Activated naive CD8-positive, alpha-beta T cell (primary cell): ENCODE results near the gene HNF4A.

Experiments
- H3K27ac Mint-ChIP-seq: one replicate; pipeline ENCODE4 v1.8.0; 2021; ENCODE audit warnings: mixed read lengths
- H3K27me3 Mint-ChIP-seq: one replicate; pipeline ENCODE4 v1.8.0; 2021; ENCODE audit warnings: mixed read lengths
- H3K36me3 Mint-ChIP-seq: one replicate; pipeline ENCODE4 v1.8.0; 2021; ENCODE audit warnings: mixed read lengths
- H3K4me1 Mint-ChIP-seq: one replicate; pipeline ENCODE4 v1.8.0; 2021; ENCODE audit warnings: low read depth, mixed read lengths
- H3K4me3 Mint-ChIP-seq: one replicate; pipeline ENCODE4 v1.8.0; 2021; ENCODE audit warnings: mild to moderate bottlenecking, mixed read lengths
- H3K9me3 Mint-ChIP-seq: one replicate; pipeline ENCODE4 v1.8.0; 2021; ENCODE audit warnings: low read depth, mixed read lengths

HNF4A gene

DNA sequence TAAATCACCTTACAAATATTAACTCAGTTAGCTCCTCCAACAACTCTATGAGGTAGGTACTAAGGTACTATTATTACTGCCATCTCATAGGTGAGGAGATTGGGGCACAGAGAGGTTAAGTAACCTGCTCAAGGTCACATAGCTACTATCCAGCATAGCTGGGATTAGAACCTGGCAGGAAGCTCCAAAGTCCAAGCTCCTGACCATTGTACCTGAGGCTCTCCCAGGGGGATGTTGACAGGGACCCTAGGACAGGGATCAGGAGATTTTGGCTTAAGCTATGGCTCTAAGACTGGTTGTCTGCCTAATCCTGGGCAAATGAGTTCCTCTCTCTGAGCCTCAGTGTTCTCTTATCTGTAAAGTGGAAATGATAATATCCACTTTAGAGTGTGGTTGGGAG lies 59.3 kb downstream of the HNF4A start:
- H3K9me3 Mint-ChIP-seq = no peaks in the 10 kb centered on the region
- peaks cover 2% of the 10 kb centered on the region for H3K27me3 Mint-ChIP-seq
- no peaks in the 10 kb centered on the region for H3K4me1 Mint-ChIP-seq
- H3K36me3 Mint-ChIP-seq = no peaks in the 10 kb centered on the region
- no peak overlapping the region for H3K27ac Mint-ChIP-seq
- no peak overlapping the region for H3K4me3 Mint-ChIP-seq

DNA sequence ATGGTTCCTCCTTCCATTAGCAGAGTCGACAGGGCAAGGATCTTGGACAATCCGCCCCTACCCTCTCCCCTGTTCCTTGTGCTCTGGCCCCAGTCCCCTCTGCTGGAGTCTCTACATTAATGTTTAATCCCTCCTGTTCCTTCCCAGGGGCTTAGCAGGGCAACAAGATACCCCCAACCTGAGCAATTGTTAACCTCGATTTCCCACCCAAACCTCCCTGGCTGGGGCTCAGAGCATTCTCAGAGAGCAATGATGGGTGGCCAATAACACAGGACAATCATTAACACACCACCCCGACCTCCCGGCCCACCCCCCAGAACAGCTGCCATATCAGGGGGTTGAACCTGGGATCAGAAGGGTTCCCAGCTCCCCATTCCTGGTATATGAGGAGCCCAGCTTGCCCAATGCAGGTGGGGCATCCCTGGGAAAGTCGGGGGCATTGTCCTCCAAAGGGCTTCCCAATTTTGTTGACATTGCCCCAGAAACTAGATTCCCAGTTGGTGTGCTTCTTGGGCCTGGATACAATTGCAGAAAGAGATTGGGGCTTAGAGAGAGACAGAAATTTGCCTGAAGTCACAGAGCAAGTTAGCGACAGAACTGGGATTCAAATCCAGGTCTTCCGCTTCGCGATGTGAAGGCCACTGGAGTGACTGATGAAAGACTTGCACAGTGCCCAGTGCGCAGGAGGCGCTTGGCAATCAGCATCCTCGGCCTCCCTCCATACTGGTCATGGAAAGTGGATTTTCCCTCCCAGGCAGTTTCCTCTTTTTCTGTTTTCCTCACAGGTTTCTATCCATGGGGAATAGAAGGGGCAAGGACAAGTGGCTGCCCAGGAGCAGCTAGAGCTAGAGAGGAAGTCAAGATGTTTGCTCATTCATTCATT lies 60.6 kb downstream of the HNF4A start:
- no peak overlapping the region for H3K4me3 Mint-ChIP-seq
- H3K27me3 Mint-ChIP-seq = peaks cover 2% of the 10 kb centered on the region
- no peaks in the 10 kb centered on the region for H3K4me1 Mint-ChIP-seq
- H3K9me3 Mint-ChIP-seq = no peaks in the 10 kb centered on the region
- H3K27ac Mint-ChIP-seq = no peak overlapping the region
- no peaks in the 10 kb centered on the region for H3K36me3 Mint-ChIP-seq

DNA sequence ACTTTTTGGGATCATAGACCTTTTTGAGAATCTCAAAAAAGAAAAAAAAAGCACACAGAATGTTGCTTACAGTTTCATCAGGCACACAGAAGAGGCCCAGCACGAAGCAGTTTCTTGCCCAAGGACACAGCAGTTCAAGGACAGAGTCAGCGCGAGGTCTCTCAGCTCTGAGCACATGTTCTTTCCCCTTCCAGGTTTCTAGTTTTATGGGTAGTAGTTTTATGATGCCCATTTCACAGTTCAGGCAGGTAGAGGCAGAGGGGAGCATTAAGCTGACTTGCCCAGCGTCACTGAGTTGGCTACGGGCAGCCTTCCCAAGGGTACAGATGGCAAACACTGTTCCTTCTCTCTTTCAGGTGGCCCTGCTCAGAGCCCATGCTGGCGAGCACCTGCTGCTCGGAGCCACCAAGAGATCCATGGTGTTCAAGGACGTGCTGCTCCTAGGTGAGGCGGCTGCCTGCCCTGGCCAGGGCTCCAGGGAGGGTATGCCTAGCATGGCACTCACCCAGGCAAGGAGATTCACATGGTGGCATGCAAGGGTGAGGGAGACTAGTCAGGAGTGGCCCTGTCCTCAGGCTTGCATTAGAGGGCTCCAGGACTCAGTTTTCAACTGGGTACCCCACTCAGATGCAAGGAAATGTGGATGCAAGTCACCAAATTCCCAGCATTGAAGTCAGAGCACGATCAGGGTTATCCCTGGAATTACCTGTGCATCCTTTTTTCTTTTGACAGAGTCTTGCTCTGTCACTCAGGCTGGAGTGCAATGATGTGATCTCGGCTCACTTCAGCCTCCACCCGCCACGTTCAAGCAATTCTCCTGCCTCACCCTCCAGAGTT lies 62.8 kb downstream of the HNF4A start:
- H3K36me3 Mint-ChIP-seq = no peaks in the 10 kb centered on the region
- H3K9me3 Mint-ChIP-seq = no peaks in the 10 kb centered on the region
- H3K4me3 Mint-ChIP-seq = no peak overlapping the region
- H3K4me1 Mint-ChIP-seq = no peaks in the 10 kb centered on the region
- no peak overlapping the region for H3K27ac Mint-ChIP-seq
- peaks cover 2% of the 10 kb centered on the region for H3K27me3 Mint-ChIP-seq

DNA sequence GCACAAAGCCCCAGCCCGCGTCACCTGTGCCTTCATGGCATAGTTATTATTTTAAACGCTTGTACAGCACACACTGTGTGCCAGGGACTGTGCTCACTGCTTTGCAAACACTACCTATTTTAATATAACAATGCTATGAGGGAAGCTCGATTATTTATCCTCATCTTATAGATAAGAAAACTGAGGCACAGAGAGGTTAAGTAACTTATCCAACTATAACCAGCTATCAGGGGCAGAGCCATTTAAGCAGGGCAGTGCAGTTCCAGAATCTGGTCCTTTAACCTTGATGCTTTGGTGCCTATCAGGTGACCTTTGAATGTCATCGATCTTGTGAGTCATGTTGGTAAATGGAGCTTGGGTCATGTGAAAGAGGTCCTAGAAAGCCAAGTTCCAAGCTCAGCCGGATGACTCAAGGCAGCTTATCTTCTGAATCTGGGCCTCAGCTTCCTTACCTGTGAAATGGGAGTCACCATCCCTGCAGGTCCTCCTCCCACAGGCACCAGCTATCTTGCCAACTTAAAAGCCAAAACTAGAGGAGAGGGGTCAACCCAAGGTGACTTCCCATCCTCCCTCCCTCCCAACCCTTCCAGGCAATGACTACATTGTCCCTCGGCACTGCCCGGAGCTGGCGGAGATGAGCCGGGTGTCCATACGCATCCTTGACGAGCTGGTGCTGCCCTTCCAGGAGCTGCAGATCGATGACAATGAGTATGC lies 63.8 kb downstream of the HNF4A start:
- Mint-ChIP-seq H3K4me3 (no peak overlapping the region), H3K4me1 (no peaks in the 10 kb centered on the region), H3K9me3 (no peaks in the 10 kb centered on the region), H3K27ac (no peak overlapping the region), H3K27me3 (peaks cover 2% of the 10 kb centered on the region), H3K36me3 (no peaks in the 10 kb centered on the region)

DNA sequence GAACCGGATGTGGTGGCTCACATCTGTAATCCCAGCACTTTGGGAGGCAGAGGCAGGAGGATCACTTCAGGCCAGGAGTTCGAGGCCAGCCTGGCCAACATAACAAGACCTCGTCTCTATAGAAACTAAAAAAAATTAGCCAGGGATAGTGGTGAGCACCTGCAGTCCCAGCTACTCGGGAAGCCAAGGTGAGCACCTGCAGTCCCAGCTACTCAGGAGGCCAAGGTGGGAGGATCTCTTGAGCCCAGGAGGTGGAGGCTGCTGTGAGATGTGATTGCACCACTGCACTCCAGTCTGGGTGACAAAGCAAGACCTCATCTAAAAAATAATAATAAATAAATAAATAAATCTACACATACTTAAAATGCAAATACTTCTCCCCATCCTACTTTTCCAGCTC lies 65.0 kb downstream of the HNF4A start:
- Mint-ChIP-seq H3K4me3 (no peak overlapping the region), H3K27ac (no peak overlapping the region), H3K36me3 (no peaks in the 10 kb centered on the region), H3K27me3 (peaks cover 2% of the 10 kb centered on the region), H3K9me3 (no peaks in the 10 kb centered on the region), H3K4me1 (no peaks in the 10 kb centered on the region)

DNA sequence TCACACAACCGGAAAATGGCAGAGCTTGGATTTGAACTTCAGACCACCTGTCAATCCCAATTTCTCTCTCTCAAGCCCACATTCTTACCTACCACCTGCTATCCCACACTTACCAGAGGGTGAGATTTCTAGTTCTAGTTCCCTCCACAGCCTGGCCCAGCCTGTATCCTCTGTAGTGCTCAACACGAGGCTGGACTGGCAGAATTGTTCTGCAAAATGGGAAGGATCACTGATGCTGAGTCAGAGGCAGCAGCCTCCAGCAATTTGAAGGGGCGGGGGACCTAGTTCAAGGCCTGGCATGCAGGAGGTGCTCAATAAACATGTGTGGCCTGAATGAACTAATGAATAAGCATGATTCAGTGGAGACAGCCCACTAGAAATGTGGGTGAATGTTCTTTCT lies 66.6 kb downstream of the HNF4A start:
- Mint-ChIP-seq H3K4me3 (no peak overlapping the region), H3K27me3 (peaks cover 2% of the 10 kb centered on the region), H3K27ac (no peak overlapping the region), H3K4me1 (no peaks in the 10 kb centered on the region), H3K9me3 (no peaks in the 10 kb centered on the region), H3K36me3 (no peaks in the 10 kb centered on the region)

DNA sequence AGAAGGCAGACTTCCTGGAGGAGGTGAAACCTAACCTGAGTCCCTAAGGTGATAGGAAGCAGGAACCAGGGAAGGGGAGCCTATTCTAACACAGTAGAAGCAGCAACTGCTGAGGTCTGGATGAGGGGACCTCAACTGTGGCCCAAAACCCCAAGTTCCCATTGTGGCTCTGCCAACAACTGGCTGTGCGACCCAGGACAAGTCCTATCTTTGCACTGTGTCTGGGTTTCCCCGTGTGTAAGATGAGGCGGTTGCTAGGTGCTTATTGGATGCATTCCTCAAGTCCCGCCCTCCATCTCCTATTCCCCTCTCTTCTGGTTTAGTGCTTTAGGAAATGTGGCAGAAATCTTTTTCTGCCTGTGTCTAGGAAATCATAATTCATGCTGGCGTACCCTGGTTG lies 68.0 kb downstream of the HNF4A start:
- H3K27me3 Mint-ChIP-seq = peaks cover 2% of the 10 kb centered on the region
- H3K36me3 Mint-ChIP-seq = no peaks in the 10 kb centered on the region
- no peaks in the 10 kb centered on the region for H3K9me3 Mint-ChIP-seq
- no peak overlapping the region for H3K4me3 Mint-ChIP-seq
- no peak overlapping the region for H3K27ac Mint-ChIP-seq
- H3K4me1 Mint-ChIP-seq = no peaks in the 10 kb centered on the region

DNA sequence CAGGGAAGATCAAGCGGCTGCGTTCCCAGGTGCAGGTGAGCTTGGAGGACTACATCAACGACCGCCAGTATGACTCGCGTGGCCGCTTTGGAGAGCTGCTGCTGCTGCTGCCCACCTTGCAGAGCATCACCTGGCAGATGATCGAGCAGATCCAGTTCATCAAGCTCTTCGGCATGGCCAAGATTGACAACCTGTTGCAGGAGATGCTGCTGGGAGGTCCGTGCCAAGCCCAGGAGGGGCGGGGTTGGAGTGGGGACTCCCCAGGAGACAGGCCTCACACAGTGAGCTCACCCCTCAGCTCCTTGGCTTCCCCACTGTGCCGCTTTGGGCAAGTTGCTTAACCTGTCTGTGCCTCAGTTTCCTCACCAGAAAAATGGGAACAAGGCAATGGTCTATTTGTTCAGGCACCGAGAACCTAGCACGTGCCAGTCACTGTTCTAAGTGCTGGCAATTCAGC lies 68.6 kb downstream of the HNF4A start:
- H3K27ac Mint-ChIP-seq = no peak overlapping the region
- no peaks in the 10 kb centered on the region for H3K36me3 Mint-ChIP-seq
- no peaks in the 10 kb centered on the region for H3K9me3 Mint-ChIP-seq
- peaks cover 2% of the 10 kb centered on the region for H3K27me3 Mint-ChIP-seq
- H3K4me3 Mint-ChIP-seq = no peak overlapping the region
- H3K4me1 Mint-ChIP-seq = no peaks in the 10 kb centered on the region

DNA sequence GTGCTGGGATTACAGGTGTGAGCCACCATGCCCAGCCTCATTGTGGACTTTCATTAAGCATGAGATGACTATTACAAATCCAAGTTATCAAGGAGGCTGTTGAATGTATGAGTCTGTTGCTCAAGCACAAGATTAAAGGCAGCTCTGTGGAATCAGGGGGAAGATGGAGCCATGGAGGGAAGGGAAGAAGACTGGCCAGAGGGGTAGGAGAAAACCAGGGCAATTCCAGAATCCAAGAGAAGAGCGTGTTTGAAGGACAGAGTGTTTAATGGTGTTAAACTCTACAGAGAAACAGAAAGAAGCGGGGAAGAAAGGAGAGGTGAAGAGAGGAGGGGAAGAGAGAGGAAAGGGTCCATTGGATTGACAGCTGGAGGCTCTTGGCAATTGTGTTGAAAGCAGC lies 70.4 kb downstream of the HNF4A start:
- H3K4me1 Mint-ChIP-seq = no peaks in the 10 kb centered on the region
- no peaks in the 10 kb centered on the region for H3K9me3 Mint-ChIP-seq
- H3K27ac Mint-ChIP-seq = no peak overlapping the region
- H3K36me3 Mint-ChIP-seq = no peaks in the 10 kb centered on the region
- H3K4me3 Mint-ChIP-seq = no peak overlapping the region
- peaks cover 2% of the 10 kb centered on the region for H3K27me3 Mint-ChIP-seq

DNA sequence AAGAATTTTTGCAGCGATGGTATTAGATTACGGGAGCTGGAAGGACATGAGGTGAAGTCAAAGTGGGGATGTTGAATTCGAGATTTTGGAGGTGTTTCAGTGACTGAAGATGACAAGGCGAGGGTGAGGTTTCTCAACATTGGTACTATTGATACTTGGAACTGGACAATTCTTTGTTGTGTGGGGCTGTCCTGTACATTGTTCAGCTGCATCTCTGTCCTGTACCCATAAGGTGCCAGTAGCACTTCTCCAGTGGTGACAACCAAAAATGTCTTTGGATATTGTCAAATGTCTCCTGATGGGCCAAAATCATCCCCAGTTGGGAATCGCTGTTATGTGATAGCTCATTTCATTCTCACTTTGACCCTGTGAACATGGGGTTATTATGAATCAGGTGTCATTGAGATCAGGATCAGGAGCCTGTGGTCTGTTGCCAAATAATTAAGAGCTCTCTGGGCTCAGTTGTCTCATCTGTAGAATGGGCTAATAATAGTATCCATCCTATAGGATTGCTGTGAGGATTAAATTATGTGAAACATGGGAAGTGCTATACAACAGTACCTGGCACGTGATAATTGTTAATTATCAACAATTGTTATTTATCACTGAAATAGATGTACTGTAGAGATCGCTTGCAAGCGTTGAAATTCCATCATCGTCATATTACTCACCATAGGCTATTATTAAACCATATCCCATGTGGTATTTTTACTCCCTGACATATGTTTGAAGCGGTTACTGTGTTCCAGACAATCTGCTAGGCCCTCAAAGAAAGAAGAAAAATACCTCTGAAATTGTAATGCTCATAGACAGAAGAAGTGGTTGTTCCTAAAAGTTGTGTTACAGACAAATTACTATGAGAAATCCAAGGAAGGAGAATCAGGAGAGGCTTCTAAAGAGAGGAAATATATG lies 71.6 kb downstream of the HNF4A start:
- Mint-ChIP-seq H3K27me3 (no peaks in the 10 kb centered on the region), H3K4me3 (no peak overlapping the region), H3K9me3 (no peaks in the 10 kb centered on the region), H3K4me1 (no peaks in the 10 kb centered on the region), H3K36me3 (no peaks in the 10 kb centered on the region), H3K27ac (no peak overlapping the region)

DNA sequence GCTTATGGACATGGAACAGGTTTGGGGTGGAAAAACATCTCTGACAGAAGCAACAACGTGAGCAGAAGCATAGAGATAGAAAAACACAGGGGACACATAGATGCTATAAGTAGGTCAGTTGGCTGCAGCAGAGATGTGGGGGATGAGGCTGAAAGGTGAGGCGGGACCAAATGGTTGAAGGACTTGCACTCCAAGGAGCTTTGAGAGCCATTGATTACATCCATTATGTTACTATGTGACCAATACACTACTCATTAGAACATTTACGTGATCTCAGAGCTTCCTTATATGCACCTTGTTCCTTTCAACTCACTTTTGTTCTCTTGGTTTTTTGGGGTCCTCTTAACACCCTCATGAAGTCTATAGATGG lies 72.3 kb downstream of the HNF4A start:
- no peaks in the 10 kb centered on the region for H3K4me1 Mint-ChIP-seq
- no peaks in the 10 kb centered on the region for H3K9me3 Mint-ChIP-seq
- H3K36me3 Mint-ChIP-seq = no peaks in the 10 kb centered on the region
- H3K4me3 Mint-ChIP-seq = no peak overlapping the region
- H3K27ac Mint-ChIP-seq = no peak overlapping the region
- H3K27me3 Mint-ChIP-seq = peaks cover 1% of the 10 kb centered on the region

DNA sequence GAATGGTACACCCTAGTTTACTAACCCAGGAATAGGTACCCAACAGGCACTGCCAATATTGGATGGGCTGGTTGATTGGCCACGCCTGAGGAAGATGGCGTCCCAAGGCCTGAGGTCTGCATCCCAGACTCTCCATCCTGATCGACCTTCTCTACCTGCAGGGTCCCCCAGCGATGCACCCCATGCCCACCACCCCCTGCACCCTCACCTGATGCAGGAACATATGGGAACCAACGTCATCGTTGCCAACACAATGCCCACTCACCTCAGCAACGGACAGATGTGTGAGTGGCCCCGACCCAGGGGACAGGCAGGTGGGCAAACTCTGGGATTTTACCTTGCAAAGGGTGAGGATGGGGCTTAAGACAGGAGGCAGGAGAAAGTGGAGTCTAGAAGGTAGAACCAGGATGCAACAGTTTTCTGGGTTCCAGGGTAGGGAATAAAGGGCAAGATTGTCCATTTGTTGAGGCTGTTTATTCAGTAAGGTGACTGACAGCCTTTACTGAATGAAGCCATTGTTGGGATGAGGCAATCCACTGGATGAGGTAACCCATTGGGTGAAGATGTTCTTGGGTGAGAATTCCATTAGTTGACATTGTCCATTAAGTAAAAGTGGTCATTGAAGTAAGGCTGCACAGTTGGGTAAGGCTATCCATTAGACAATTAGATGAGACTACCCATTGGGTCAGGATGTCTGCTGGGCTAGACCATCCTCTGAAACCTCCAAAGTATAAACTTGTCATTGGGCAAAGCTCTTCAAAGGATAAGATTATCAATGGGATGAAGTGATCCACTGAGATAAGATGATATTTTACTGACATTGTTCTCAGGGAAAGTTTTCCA lies 72.9 kb downstream of the HNF4A start:
- no peaks in the 10 kb centered on the region for H3K4me1 Mint-ChIP-seq
- H3K9me3 Mint-ChIP-seq = no peaks in the 10 kb centered on the region
- H3K27ac Mint-ChIP-seq = no peak overlapping the region
- no peaks in the 10 kb centered on the region for H3K36me3 Mint-ChIP-seq
- H3K4me3 Mint-ChIP-seq = no peak overlapping the region
- H3K27me3 Mint-ChIP-seq = peaks cover 1% of the 10 kb centered on the region

DNA sequence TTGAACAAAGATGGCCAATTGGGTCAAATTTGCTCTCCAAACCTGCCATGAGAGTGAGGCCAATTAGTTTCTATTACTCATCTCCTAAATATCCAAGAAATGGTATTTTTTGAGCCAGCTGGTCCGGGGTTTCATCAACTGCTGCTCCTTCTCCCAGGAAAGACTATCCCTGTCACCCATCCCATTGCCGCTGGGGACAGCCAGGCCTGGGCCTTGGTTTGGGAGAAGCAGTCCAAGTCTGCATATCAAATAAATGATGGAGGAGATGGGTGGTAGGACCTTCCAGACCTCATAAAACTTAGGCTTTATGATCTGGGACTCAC lies 73.5 kb downstream of the HNF4A start:
- Mint-ChIP-seq H3K9me3 (no peaks in the 10 kb centered on the region), H3K36me3 (no peaks in the 10 kb centered on the region), H3K27me3 (peaks cover 1% of the 10 kb centered on the region), H3K27ac (no peak overlapping the region), H3K4me1 (no peaks in the 10 kb centered on the region), H3K4me3 (no peak overlapping the region)
